ENCODE data around the gene DOCK4. TPM values are rescaled to one million over a fixed set of nuclear protein-coding genes. Genes with fewer than 3 reads are reported as not detected.

The DOCK4 gene
- total RNA-seq, 1 experiment from 2014 or later: 31.4 TPM

- H3K27me3 Mint-ChIP-seq (ENCODE audit: insufficient read depth, unreplicated experiment): no peaks in the 10 kb centered on the region
- peaks cover 12% of the 10 kb centered on the region for H3K4me1 Mint-ChIP-seq (ENCODE audit: insufficient read depth, unreplicated experiment)
- H3K36me3 Mint-ChIP-seq (ENCODE audit: insufficient read depth, unreplicated experiment): no peaks in the 10 kb centered on the region
- H3K27ac Mint-ChIP-seq (ENCODE audit: low read depth, unreplicated experiment): no peak overlapping the region
- intact Hi-C loops (cut with micrococcal nuclease): no loop called here
- TF ChIP-seq, protein P1, sequence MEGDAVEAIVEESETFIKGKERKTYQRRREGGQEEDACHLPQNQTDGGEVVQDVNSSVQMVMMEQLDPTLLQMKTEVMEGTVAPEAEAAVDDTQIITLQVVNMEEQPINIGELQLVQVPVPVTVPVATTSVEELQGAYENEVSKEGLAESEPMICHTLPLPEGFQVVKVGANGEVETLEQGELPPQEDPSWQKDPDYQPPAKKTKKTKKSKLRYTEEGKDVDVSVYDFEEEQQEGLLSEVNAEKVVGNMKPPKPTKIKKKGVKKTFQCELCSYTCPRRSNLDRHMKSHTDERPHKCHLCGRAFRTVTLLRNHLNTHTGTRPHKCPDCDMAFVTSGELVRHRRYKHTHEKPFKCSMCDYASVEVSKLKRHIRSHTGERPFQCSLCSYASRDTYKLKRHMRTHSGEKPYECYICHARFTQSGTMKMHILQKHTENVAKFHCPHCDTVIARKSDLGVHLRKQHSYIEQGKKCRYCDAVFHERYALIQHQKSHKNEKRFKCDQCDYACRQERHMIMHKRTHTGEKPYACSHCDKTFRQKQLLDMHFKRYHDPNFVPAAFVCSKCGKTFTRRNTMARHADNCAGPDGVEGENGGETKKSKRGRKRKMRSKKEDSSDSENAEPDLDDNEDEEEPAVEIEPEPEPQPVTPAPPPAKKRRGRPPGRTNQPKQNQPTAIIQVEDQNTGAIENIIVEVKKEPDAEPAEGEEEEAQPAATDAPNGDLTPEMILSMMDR (IDR thresholded peaks at IDR 0.05; ENCODE audit: unreplicated experiment): no peak
- ChIA-PET POLR2A (interaction anchor here (0.6 kb wide), 1 partner anchor 20 kb away, joined by 3 read pairs; no protein-coding TSS in a partner anchor), CTCF (no interaction called here)
- no TSS peak for BruUV-seq (replicated peaks)
- H3K4me3 Mint-ChIP-seq (ENCODE audit: unreplicated experiment): no peak overlapping the region
- DNase-seq (ENCODE audit: unreplicated experiment): no peak
- H3K9me3 Mint-ChIP-seq (ENCODE audit: unreplicated experiment): no peaks in the 10 kb centered on the region
These were observed 174.5 kb downstream of the DOCK4 start for GRCh38 chr7:112031689-112032088.

DNA sequence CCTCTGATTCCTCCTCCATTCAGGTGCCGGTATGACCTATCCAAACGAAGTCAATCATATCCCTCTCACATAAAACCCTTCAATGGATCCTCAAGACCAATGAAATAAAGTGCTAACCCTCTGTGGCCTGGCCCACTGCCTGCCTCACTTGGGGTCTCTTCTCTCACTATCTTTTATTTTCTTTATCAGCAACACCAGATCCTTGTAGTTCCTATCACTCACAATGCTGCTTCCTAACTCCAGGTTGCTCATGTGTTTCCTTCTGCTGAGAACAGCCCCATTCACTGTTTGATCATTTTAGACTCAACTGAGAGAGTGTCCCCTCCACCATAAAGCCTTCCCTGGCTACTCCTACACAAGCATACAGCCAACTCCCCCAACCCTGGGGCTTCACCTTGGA, 180.6 kb downstream of the DOCK4 start:
- intact Hi-C loops (cut with micrococcal nuclease): no loop called here
- Mint-ChIP-seq H3K27ac (ENCODE audit: low read depth, unreplicated experiment) (no peak overlapping the region), H3K4me3 (ENCODE audit: unreplicated experiment) (no peak overlapping the region), H3K36me3 (ENCODE audit: insufficient read depth, unreplicated experiment) (no peaks in the 10 kb centered on the region), H3K4me1 (ENCODE audit: insufficient read depth, unreplicated experiment) (no peaks in the 10 kb centered on the region), H3K9me3 (ENCODE audit: unreplicated experiment) (no peaks in the 10 kb centered on the region), H3K27me3 (ENCODE audit: insufficient read depth, unreplicated experiment) (no peaks in the 10 kb centered on the region)
- no peak for DNase-seq (ENCODE audit: unreplicated experiment)
- BruUV-seq (replicated peaks): no TSS peak
- ChIA-PET POLR2A (interaction anchor here (0.6 to 0.7 kb wide), 2 partner anchors 32 to 512 kb away, joined by 3 read pairs; no protein-coding TSS in a partner anchor), CTCF (no interaction called here)
- TF ChIP-seq, protein P1 (IDR thresholded peaks at IDR 0.05; ENCODE audit: unreplicated experiment): no peak

GRCh38 chr7:112023786-112024185, 182.4 kb downstream of the DOCK4 start:
- TF ChIP-seq, protein P1 (IDR thresholded peaks at IDR 0.05; ENCODE audit: unreplicated experiment): no peak
- ChIA-PET CTCF (interaction anchor here (0.6 kb wide), 1 partner anchor 17 kb away, joined by 3 read pairs; no protein-coding TSS in a partner anchor), POLR2A (interaction anchor here (0.6 kb wide), 1 partner anchor 38 kb away, joined by 3 read pairs; no protein-coding TSS in a partner anchor)
- no peak for DNase-seq (ENCODE audit: unreplicated experiment)
- no peaks in the 10 kb centered on the region for H3K27me3 Mint-ChIP-seq (ENCODE audit: insufficient read depth, unreplicated experiment)
- no peak overlapping the region for H3K4me3 Mint-ChIP-seq (ENCODE audit: unreplicated experiment)
- peaks cover 7% of the 10 kb centered on the region for H3K4me1 Mint-ChIP-seq (ENCODE audit: insufficient read depth, unreplicated experiment)
- H3K9me3 Mint-ChIP-seq (ENCODE audit: unreplicated experiment): no peaks in the 10 kb centered on the region
- no peak overlapping the region for H3K27ac Mint-ChIP-seq (ENCODE audit: low read depth, unreplicated experiment)
- intact Hi-C loops (cut with micrococcal nuclease): no loop called here
- BruUV-seq (replicated peaks): no TSS peak
- no peaks in the 10 kb centered on the region for H3K36me3 Mint-ChIP-seq (ENCODE audit: insufficient read depth, unreplicated experiment)

- CTCF ChIA-PET: interaction anchor here (0.6 kb wide), 1 partner anchor 17 kb away, joined by 3 read pairs; no protein-coding TSS in a partner anchor
- DNase-seq (ENCODE audit: unreplicated experiment): no peak
- H3K27ac Mint-ChIP-seq (ENCODE audit: low read depth, unreplicated experiment): no peak overlapping the region
- POLR2A ChIA-PET: interaction anchor here (0.6 to 0.7 kb wide), 2 partner anchors 14 to 39 kb away, joined by 3 read pairs; no protein-coding TSS in a partner anchor
- H3K27me3 Mint-ChIP-seq (ENCODE audit: insufficient read depth, unreplicated experiment): no peaks in the 10 kb centered on the region
- intact Hi-C loops (cut with micrococcal nuclease): no loop called here
- TF ChIP-seq, protein P1 (IDR thresholded peaks at IDR 0.05; ENCODE audit: unreplicated experiment): no peak
- BruUV-seq (replicated peaks): no TSS peak
- no peaks in the 10 kb centered on the region for H3K36me3 Mint-ChIP-seq (ENCODE audit: insufficient read depth, unreplicated experiment)
- H3K4me3 Mint-ChIP-seq (ENCODE audit: unreplicated experiment): no peak overlapping the region
- no peaks in the 10 kb centered on the region for H3K9me3 Mint-ChIP-seq (ENCODE audit: unreplicated experiment)
- H3K4me1 Mint-ChIP-seq (ENCODE audit: insufficient read depth, unreplicated experiment): peaks cover 10% of the 10 kb centered on the region
These were observed 182.9 kb downstream of the DOCK4 start for GRCh38 chr7:112023282-112023681.

Measured in MCF 10A (cell line).